ENCODE data around the gene ARFGEF2.

Gene ARFGEF2

GRCh38 chr20:48899881-48900280, 21.6 kb upstream of the ARFGEF2 start:
- no peak for DNase-seq

GRCh38 chr20:48901326-48901725, 20.2 kb upstream of the ARFGEF2 start:
- no peak for DNase-seq

- no peak for DNase-seq
Observed at GRCh38 chr20:48903705-48904104, 17.8 kb upstream of the ARFGEF2 start.

GRCh38 chr20:48904566-48905296, 16.8 kb upstream of the ARFGEF2 start:
- peak; percentile 24 for DNase-seq

- DNase-seq: no peak
Observed at GRCh38 chr20:48905297-48905647, 16.2 kb upstream of the ARFGEF2 start.

- no peak for DNase-seq
Observed at GRCh38 chr20:48906221-48906877, 15.2 kb upstream of the ARFGEF2 start.

GRCh38 chr20:48908656-48909319, 12.7 kb upstream of the ARFGEF2 start:
- DNase-seq: no peak

GRCh38 chr20:48909910-48910309, 11.6 kb upstream of the ARFGEF2 start:
- DNase-seq: no peak

- DNase-seq: no peak
Observed at GRCh38 chr20:48910347-48910781, 11.1 kb upstream of the ARFGEF2 start.

- no peak for DNase-seq
Observed at GRCh38 chr20:48912065-48912464, 9.4 kb upstream of the ARFGEF2 start.

- no peak for DNase-seq
Observed at GRCh38 chr20:48916699-48917098, 4.8 kb upstream of the ARFGEF2 start.

GRCh38 chr20:48919336-48919881, 2.1 kb upstream of the ARFGEF2 start:
- DNase-seq: no peak

GRCh38 chr20:48919882-48920526, 1.5 kb upstream of the ARFGEF2 start:
- no peak for DNase-seq

- DNase-seq: no peak
Observed at GRCh38 chr20:48920527-48921167, 864 bp upstream of the ARFGEF2 start.

GRCh38 chr20:48921883-48922820, 641 bp downstream of the ARFGEF2 start:
- no peak for DNase-seq

- no peak for DNase-seq
Observed at GRCh38 chr20:48923149-48923718, 1.7 kb downstream of the ARFGEF2 start.

GRCh38 chr20:48924756-48925109, 3.2 kb downstream of the ARFGEF2 start:
- DNase-seq: no peak

GRCh38 chr20:48926267-48926666, 4.8 kb downstream of the ARFGEF2 start:
- DNase-seq: no peak

GRCh38 chr20:48926821-48927220, 5.3 kb downstream of the ARFGEF2 start:
- DNase-seq: no peak

- no peak for DNase-seq
Observed at GRCh38 chr20:48928832-48929725, 7.6 kb downstream of the ARFGEF2 start.
